Fibroblast of skin of right quadriceps (primary cell): ENCODE measurements around the gene OR51B6.
"Not testable (repeated sequence)": the region's sequence is repeated elsewhere in the genome, so short reads cannot be mapped to it uniquely, and the experiment has no call there.

Experiments
- DNase-seq: peaks from one replicate; pipeline ENCODE4 v3.0.0-alpha.2; 2013

Gene OR51B6

GRCh38 chr11:5351208-5351607 lies at the start of gene OR51B6:
Gene OR51B6, plus strand, starts transcription at chr11:5351508. Its CDS starts 0 bp downstream, at chr11:5351508.
- DNase-seq = no peak

GRCh38 chr11:5301846-5302245 lies 49.5 kb upstream of the OR51B6 start, which contains the start of gene OR51B4:
Gene OR51B4, minus strand, starts transcription at chr11:5301946. Its CDS starts 0 bp downstream, at chr11:5301946.
- no peak for DNase-seq

GRCh38 chr11:5303626-5304025 lies 47.7 kb upstream of the OR51B6 start:
- DNase-seq = no peak

GRCh38 chr11:5304046-5304445 lies 47.3 kb upstream of the OR51B6 start:
- peak; percentile 5 for DNase-seq

GRCh38 chr11:5307256-5308019 lies 43.9 kb upstream of the OR51B6 start:
- DNase-seq = no peak

GRCh38 chr11:5310423-5310822 lies 40.9 kb upstream of the OR51B6 start:
- DNase-seq = no peak

GRCh38 chr11:5313326-5314023 lies 37.8 kb upstream of the OR51B6 start:
- not testable (repeated sequence) for DNase-seq

GRCh38 chr11:5317292-5317691 lies 34.0 kb upstream of the OR51B6 start:
- DNase-seq = no peak

GRCh38 chr11:5324197-5324596 lies 27.1 kb upstream of the OR51B6 start, which contains the start of gene OR51B2:
Gene OR51B2, minus strand, starts transcription at chr11:5324297. Its CDS starts 0 bp downstream, at chr11:5324297.
- DNase-seq = no peak

GRCh38 chr11:5335170-5335569 lies 16.1 kb upstream of the OR51B6 start:
- no peak for DNase-seq

- DNase-seq = peak; percentile 9
Measured at GRCh38 chr11:5336331-5336730, 15.0 kb upstream of the OR51B6 start.

GRCh38 chr11:5337253-5337652 lies 14.1 kb upstream of the OR51B6 start:
- DNase-seq = not testable (repeated sequence)

GRCh38 chr11:5339771-5340322 lies 11.5 kb upstream of the OR51B6 start:
- no peak for DNase-seq

- no peak for DNase-seq
Measured at GRCh38 chr11:5343474-5344335, 7.6 kb upstream of the OR51B6 start, which contains the start of gene OR51B5. Gene OR51B5, minus strand, starts transcription at chr11:5343524. Its CDS starts 0 bp downstream, at chr11:5343524.

GRCh38 chr11:5345831-5346230 lies 5.5 kb upstream of the OR51B6 start:
- DNase-seq = no peak

- DNase-seq = no peak
Measured at GRCh38 chr11:5348551-5349194, 2.6 kb upstream of the OR51B6 start.

GRCh38 chr11:5349550-5349949 lies 1.8 kb upstream of the OR51B6 start:
- no peak for DNase-seq

- DNase-seq = not testable (repeated sequence)
Measured at GRCh38 chr11:5356031-5356430, 4.7 kb downstream of the OR51B6 start.

GRCh38 chr11:5362017-5362625 lies 10.8 kb downstream of the OR51B6 start:
- no peak for DNase-seq

- DNase-seq = peak; percentile 28
Measured at GRCh38 chr11:5363679-5364078, 12.4 kb downstream of the OR51B6 start.

- peak; percentile 88 for DNase-seq
Measured at GRCh38 chr11:5364214-5364613, 12.9 kb downstream of the OR51B6 start.

GRCh38 chr11:5366365-5366764 lies 15.1 kb downstream of the OR51B6 start:
- DNase-seq = not testable (repeated sequence)
